ENCODE measurements around the gene ANLN. TPM values are rescaled to one million over a fixed set of nuclear protein-coding genes. Genes with fewer than 3 reads are reported as not detected.

Gene ANLN
- total and polyA plus RNA-seq, 2 experiments from 2014 or later = 26.9 to 66.7 TPM

GRCh38 chr7:36469236-36469635 is 79.6 kb downstream of the ANLN start:
- Histone ChIP-seq H3K36me3 (ENCODE audit: insufficient read depth) (no peaks in the 10 kb centered on the region), H3K4me3 (no peak overlapping the region), H3K27ac (ENCODE audit: low read depth) (no peak overlapping the region), H2AFZ (no peak overlapping the region), H3K27me3 (ENCODE audit: insufficient read depth) (no peaks in the 10 kb centered on the region), H3K4me2 (no peak overlapping the region), H3K9me2 (ENCODE audit: insufficient read depth) (no peaks in the 10 kb centered on the region), H4K20me1 (replicated peaks; ENCODE audit: insufficient read depth) (no peaks in the 10 kb centered on the region), H3F3A (replicated peaks; ENCODE audit: low read depth) (no peaks in the 10 kb centered on the region), H3K79me2 (replicated peaks; ENCODE audit: insufficient read depth) (no peaks in the 10 kb centered on the region), H3K4me1 (ENCODE audit: insufficient read depth) (no peaks in the 10 kb centered on the region)
- ATAC-seq = no peak
- peaks cover 5% of the 10 kb centered on the region for H3K27me3 Mint-ChIP-seq (ENCODE audit: insufficient read depth, low read depth, poor library complexity)
- H3K4me3 Mint-ChIP-seq = no peak overlapping the region
- TF ChIP-seq EZH2 (IDR thresholded peaks at IDR 0.05; ENCODE audit: low read depth, unreplicated experiment) (no peak), ZNF331 (CRISPR knock-in tag; IDR thresholded peaks at IDR 0.05; ENCODE audit: low read depth) (no peak), POLR2AphosphoS5 (IDR thresholded peaks at IDR 0.05; ENCODE audit: low read depth) (no peak), STAT1 (IDR thresholded peaks at IDR 0.05; ENCODE audit: unreplicated experiment) (no peak), EZH2phosphoT487 (IDR thresholded peaks at IDR 0.05; ENCODE audit: unreplicated experiment) (no peak), NANOG (IDR thresholded peaks at IDR 0.05; ENCODE audit: borderline replicate concordance) (no peak), ZNF462 (CRISPR knock-in tag; IDR thresholded peaks at IDR 0.05) (no peak), JUNB (IDR thresholded peaks at IDR 0.05; ENCODE audit: unreplicated experiment) (no peak), CTCF (conservative IDR thresholded peaks at IDR 0.05; ENCODE audit: low read depth in 2 of 2) (no peak), CREB1 (CRISPR knock-in tag; IDR thresholded peaks at IDR 0.05; ENCODE audit: low read depth) (no peak), ZNF114 (CRISPR knock-in tag; IDR thresholded peaks at IDR 0.05) (no peak)
- TF ChIP-seq, protein P1, sequence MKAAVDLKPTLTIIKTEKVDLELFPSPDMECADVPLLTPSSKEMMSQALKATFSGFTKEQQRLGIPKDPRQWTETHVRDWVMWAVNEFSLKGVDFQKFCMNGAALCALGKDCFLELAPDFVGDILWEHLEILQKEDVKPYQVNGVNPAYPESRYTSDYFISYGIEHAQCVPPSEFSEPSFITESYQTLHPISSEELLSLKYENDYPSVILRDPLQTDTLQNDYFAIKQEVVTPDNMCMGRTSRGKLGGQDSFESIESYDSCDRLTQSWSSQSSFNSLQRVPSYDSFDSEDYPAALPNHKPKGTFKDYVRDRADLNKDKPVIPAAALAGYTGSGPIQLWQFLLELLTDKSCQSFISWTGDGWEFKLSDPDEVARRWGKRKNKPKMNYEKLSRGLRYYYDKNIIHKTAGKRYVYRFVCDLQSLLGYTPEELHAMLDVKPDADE (IDR thresholded peaks at IDR 0.05) = no peak
- TF ChIP-seq, protein P2, sequence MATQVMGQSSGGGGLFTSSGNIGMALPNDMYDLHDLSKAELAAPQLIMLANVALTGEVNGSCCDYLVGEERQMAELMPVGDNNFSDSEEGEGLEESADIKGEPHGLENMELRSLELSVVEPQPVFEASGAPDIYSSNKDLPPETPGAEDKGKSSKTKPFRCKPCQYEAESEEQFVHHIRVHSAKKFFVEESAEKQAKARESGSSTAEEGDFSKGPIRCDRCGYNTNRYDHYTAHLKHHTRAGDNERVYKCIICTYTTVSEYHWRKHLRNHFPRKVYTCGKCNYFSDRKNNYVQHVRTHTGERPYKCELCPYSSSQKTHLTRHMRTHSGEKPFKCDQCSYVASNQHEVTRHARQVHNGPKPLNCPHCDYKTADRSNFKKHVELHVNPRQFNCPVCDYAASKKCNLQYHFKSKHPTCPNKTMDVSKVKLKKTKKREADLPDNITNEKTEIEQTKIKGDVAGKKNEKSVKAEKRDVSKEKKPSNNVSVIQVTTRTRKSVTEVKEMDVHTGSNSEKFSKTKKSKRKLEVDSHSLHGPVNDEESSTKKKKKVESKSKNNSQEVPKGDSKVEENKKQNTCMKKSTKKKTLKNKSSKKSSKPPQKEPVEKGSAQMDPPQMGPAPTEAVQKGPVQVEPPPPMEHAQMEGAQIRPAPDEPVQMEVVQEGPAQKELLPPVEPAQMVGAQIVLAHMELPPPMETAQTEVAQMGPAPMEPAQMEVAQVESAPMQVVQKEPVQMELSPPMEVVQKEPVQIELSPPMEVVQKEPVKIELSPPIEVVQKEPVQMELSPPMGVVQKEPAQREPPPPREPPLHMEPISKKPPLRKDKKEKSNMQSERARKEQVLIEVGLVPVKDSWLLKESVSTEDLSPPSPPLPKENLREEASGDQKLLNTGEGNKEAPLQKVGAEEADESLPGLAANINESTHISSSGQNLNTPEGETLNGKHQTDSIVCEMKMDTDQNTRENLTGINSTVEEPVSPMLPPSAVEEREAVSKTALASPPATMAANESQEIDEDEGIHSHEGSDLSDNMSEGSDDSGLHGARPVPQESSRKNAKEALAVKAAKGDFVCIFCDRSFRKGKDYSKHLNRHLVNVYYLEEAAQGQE (IDR thresholded peaks at IDR 0.05; ENCODE audit: unreplicated experiment) = no peak
- H3K27ac Mint-ChIP-seq = no peak overlapping the region
- peaks cover 8% of the 10 kb centered on the region; the same call in 1 of the 3 replicates for H3K36me3 Mint-ChIP-seq (ENCODE audit: low read depth)
- no peaks in the 10 kb centered on the region for H3K4me1 Mint-ChIP-seq
- H3K9me3 Mint-ChIP-seq = peaks cover 10% of the 10 kb centered on the region
- DNase-seq (ENCODE audit: low spot score) = no peak
